Muscle layer of colon (tissue), 2 donors: Measurements from ENCODE around the gene CHRD.

Source experiments
- H3K27ac ChIP-seq: one replicate; pipeline ENCODE4 v1.7.0; 2013; ENCODE audit warnings: low read depth, mild to moderate bottlenecking, low read length, moderate library complexity
- H3K27me3 ChIP-seq, 2 donors: one replicate each; pipeline ENCODE4 v1.7.0; 2013; ENCODE audit warnings: low read length in 2 of 2, mild to moderate bottlenecking in 2 of 2; ENCODE audit not compliant: insufficient read depth in 2 of 2, control insufficient read depth in 1 of 2
- H3K36me3 ChIP-seq: one replicate; pipeline ENCODE4 v1.7.0; 2013; ENCODE audit warnings: mild to moderate bottlenecking, low read length; ENCODE audit not compliant: insufficient read depth
- H3K4me1 ChIP-seq: one replicate; pipeline ENCODE4 v1.7.0; 2013; ENCODE audit warnings: mild to moderate bottlenecking, low read length; ENCODE audit not compliant: insufficient read depth
- H3K4me3 ChIP-seq, 2 donors: one replicate each; pipeline ENCODE4 v1.7.0; 2013; ENCODE audit warnings: low read length in 2 of 2, low read depth in 1 of 2, mild to moderate bottlenecking in 1 of 2, moderate library complexity in 1 of 2
- H3K9ac ChIP-seq: one replicate; pipeline ENCODE4 v1.7.0; 2013; ENCODE audit warnings: low read length
- H3K9me3 ChIP-seq: one replicate; pipeline ENCODE4 v1.7.0; 2013; ENCODE audit warnings: mild to moderate bottlenecking, low read length
- donor health status: abdominal sarcoma.
- donor health status: Adenocarcinoma of cecum.

The CHRD gene

GRCh38 chr3:184349563-184350470 lies 30.0 kb upstream of the CHRD start:
- Histone ChIP-seq H3K36me3 (peaks cover 8% of the 10 kb centered on the region), H3K9ac (no peak overlapping the region), H3K27me3 (no peaks in the 10 kb centered on the region)

DNA sequence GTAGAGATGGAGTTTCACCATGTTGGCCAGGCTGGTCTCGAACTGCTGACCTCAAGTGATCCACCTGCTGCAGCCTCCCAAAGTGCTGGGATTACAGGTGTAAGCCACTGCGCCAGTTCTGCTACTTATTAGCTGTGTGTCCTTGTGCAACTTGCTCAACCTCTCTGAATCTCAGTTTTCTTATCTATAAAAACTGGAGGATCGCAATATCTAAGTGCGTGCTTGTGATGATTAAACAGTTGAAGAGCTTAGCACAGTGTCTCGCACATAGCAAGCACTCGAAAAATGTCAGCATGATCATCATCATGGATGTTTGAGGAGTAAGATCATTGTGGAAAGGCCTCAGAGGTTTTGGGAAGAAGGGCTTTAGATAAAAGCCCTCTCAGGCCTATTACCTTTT lies 29.2 kb upstream of the CHRD start:
- Histone ChIP-seq H3K9me3 (no peaks in the 10 kb centered on the region), H3K9ac (no peak overlapping the region), H3K4me3 (no peak overlapping the region), H3K27ac (no peak overlapping the region), H3K4me1 (peaks cover 8% of the 10 kb centered on the region), H3K27me3 (no peaks in the 10 kb centered on the region), H3K36me3 (peaks cover under 1% of the 10 kb centered on the region)

More at GRCh38 chr3:184349563-184350470, 30.0 kb upstream of the CHRD start:
- Histone ChIP-seq H3K27ac (no peak overlapping the region), H3K4me3 (no peak overlapping the region), H3K4me1 (peaks cover 8% of the 10 kb centered on the region), H3K9me3 (no peaks in the 10 kb centered on the region)

DNA sequence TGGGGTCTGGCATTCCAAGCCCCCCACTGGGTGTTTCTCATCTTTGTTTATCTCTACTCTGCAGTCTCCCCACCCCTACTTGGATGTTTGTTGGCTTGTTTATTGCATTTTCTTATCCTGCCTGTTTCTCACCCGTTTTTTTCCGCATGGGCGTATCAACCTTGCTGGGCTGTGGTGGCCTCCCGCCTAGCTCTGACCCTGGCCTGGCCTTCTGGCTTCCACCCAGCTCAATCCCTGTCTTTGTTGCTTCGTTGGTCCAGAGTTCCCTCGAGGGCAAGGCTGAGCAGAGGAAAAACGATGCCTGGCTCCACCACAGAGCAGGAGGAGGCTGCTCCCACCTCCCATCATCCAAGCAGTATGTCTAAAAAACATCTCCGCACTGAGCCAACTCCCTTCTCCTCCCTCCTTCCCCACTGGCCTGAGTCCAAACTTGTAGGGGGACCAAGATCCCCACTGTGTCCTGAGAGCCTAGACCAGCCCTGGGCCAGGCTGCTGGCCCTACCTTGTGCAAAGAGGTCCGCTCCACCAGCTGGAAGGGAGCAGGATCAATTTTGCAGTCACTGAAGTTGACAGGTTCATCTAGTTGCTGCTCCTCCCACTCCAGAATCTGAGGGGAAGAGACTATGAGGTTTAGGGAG lies 28.2 kb upstream of the CHRD start:
- Histone ChIP-seq H3K36me3 (peaks cover 7% of the 10 kb centered on the region), H3K9ac (no peak overlapping the region), H3K27ac (no peak overlapping the region), H3K4me3 (no peak overlapping the region), H3K4me1 (peaks cover 8% of the 10 kb centered on the region), H3K27me3 (no peaks in the 10 kb centered on the region), H3K9me3 (no peaks in the 10 kb centered on the region)

GRCh38 chr3:184352149-184352785 lies 27.6 kb upstream of the CHRD start:
- H3K36me3 ChIP-seq, result peaks cover 13% of the 10 kb centered on the region
- H3K27ac ChIP-seq, result no peak overlapping the region

GRCh38 chr3:184352897-184353545 lies 26.8 kb upstream of the CHRD start:
- H3K27me3 ChIP-seq, result no peaks in the 10 kb centered on the region
- no peak overlapping the region for H3K9ac ChIP-seq
- H3K4me1 ChIP-seq, result peaks cover 8% of the 10 kb centered on the region
- no peaks in the 10 kb centered on the region for H3K9me3 ChIP-seq
- H3K4me3 ChIP-seq, result no peak overlapping the region
- H3K27ac ChIP-seq, result no peak overlapping the region
- H3K36me3 ChIP-seq, result peaks cover 13% of the 10 kb centered on the region

More at GRCh38 chr3:184352149-184352785, 27.6 kb upstream of the CHRD start:
- H3K4me3 ChIP-seq, result no peak overlapping the region
- H3K4me1 ChIP-seq, result peaks cover 8% of the 10 kb centered on the region
- no peaks in the 10 kb centered on the region for H3K9me3 ChIP-seq
- H3K9ac ChIP-seq, result no peak overlapping the region
- H3K27me3 ChIP-seq, result no peaks in the 10 kb centered on the region

DNA sequence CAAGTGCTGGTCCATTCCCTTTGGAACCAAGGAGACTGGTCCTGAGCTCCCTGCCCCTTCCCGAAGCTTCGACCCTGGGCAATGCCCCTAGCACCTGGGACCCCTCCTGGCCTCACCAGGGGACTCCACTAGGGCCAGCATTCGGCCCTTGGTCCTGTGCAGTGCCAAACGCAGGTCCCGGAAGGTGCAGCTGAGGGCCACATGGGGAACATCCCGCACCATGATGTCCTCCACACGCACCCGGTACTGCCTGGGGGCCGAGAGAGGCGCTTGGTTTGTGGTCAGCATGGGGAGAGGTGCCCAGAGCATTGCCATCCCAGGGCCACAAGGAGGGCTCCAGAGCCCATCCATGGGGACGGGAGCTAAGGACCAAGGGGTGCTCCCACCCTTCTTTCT lies 26.3 kb upstream of the CHRD start:
- no peaks in the 10 kb centered on the region for H3K27me3 ChIP-seq
- H3K4me1 ChIP-seq, result peaks cover 8% of the 10 kb centered on the region
- H3K4me3 ChIP-seq, result no peak overlapping the region
- no peaks in the 10 kb centered on the region for H3K9me3 ChIP-seq
- H3K36me3 ChIP-seq, result peaks cover 13% of the 10 kb centered on the region
- no peak overlapping the region for H3K27ac ChIP-seq
- H3K9ac ChIP-seq, result no peak overlapping the region

DNA sequence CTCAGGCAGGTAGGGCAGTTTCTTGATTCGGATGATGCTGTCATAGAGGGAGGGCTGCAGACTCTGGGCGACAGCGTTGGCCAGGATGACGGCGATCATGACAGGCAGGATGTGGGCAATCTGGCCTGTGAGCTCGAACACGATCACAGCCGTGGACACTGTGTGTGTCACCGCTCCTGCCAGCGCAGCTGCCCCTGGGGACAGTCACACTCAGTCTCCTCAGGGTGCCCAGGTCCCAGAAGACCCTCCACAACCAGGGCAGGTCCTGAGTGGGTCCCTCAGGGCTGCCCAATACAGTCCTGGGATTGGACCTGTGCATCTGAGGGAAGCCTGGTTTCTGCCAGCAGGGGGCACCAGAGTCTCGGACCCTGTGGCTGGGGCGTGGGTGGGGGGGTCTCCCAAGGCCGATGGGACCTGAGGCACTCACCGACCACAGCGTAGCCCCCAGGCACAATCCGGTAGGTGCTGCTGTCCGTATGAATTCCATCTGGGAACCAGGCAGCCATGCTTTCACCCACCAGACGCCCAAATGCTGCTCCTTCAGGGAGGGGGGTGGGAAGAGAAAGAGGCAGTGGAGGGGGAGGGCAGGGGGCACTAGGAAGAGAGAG lies 25.6 kb upstream of the CHRD start:
- Histone ChIP-seq H3K27ac (no peak overlapping the region), H3K9me3 (no peaks in the 10 kb centered on the region), H3K36me3 (peaks cover 13% of the 10 kb centered on the region), H3K4me3 (no peak overlapping the region), H3K27me3 (no peaks in the 10 kb centered on the region), H3K4me1 (peaks cover 8% of the 10 kb centered on the region), H3K9ac (no peak overlapping the region)

- Histone ChIP-seq H3K27me3 (no peaks in the 10 kb centered on the region), H3K9me3 (no peaks in the 10 kb centered on the region), H3K4me1 (peaks cover 8% of the 10 kb centered on the region), H3K9ac (no peak overlapping the region), H3K4me3 (no peak overlapping the region), H3K36me3 (peaks cover 13% of the 10 kb centered on the region), H3K27ac (no peak overlapping the region)
Observed at GRCh38 chr3:184354754-184355153, 25.1 kb upstream of the CHRD start.

DNA sequence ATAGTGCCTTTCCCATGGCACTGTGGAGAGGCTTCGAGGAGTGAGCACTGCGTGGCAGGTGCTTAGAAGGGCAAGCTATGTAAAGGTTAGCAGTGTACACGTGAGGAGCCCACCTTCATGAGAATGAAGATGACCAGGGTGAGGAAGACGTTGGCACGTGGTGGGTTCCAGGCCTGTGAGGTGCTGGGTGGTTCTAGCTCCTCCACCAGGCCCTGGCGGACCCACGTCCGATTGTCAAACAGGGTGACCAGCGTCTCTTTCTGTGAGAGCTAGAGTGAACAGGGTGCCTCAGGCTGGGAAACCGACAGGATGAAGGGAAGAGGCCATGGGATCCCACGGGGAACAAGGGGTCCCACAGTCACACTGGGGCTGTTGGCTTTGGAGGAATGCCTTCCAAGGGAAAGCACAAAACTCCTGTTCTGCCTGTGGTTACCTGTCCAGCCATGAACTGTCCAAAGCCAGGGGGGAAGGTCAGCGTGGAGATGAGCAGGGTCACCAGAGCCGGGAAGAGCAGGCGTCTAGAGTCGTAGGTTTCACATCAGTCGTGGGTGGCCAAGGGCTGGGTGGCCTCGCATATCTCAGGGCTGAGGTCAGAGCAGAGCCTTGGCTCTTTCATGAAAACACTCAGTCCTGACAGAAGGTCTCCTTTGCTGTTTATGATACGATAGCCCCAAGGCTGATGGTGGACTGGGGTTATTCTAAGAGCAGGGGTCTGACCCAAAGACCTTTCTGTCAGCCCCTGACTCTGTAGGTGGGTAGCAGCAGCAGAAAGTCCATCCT lies 24.4 kb upstream of the CHRD start:
- Histone ChIP-seq H3K36me3 (peaks cover 13% of the 10 kb centered on the region), H3K9ac (no peak overlapping the region)

DNA sequence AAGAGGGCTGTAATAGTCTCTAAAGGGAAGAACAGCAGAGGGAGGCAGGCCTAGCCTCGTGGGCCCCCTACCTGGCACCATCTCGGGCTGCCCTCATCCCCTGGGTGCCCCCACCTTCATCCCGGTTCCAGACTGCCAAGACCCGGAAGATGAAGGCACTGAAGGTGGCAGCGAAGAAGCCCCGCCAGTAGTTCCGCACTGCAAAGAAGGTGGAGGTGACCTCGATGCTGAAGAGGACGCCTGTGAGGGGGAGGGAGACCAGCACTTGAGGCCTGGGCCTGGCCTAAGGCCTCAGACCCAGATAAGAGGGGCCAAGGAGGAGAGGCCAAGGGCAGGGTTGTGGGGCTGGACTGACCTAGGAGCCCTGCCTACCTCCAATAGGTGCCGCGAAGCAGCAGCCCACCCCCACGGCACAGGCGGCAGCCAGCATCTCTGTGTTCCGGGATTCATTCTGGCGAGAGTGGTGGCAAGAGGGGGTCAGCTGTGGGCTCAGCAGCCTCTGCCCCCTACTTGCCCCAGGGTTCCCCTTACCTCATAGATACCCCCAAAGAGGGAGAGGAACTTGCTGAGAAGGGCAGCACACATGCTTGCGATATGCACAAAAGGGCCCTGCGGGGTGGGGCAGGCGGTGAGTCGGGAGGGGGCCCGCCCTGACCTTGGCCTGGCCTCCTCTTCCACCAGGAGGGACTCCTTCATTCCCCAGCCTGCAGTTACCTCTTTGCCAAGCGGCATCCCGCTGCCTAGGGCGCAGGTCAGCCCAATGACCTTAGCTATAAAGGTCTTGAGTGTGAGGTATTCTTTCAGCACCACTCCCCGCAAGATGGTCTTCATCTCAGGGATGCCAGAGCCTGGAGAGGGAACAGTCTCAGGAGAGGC lies 22.4 kb upstream of the CHRD start:
- Histone ChIP-seq H3K27me3 (no peaks in the 10 kb centered on the region), H3K9ac (no peak overlapping the region), H3K36me3 (peaks cover 13% of the 10 kb centered on the region), H3K9me3 (no peaks in the 10 kb centered on the region), H3K4me1 (peaks cover 13% of the 10 kb centered on the region), H3K4me3 (no peak overlapping the region), H3K27ac (no peak overlapping the region)

More for the DNA sequence above, 24.4 kb upstream of the CHRD start:
- Histone ChIP-seq H3K4me3 (no peak overlapping the region), H3K27ac (no peak overlapping the region), H3K27me3 (no peaks in the 10 kb centered on the region), H3K4me1 (peaks cover 14% of the 10 kb centered on the region), H3K9me3 (no peaks in the 10 kb centered on the region)
